Heart right ventricle (tissue), 16 donors: ENCODE results near the gene ALKBH3. TPM values are rescaled to one million over a fixed set of nuclear protein-coding genes. Genes with fewer than 3 reads are reported as not detected.

Source experiments
- ATAC-seq, 8 donors: fragments of 200-7000 bp; cut with Tn5 transposase; one replicate each; pipeline ENCODE4 v1.9.1; 2020; ENCODE audit warnings: mild to moderate bottlenecking in 8 of 8, moderate library complexity in 8 of 8, moderate number of reproducible peaks in 1 of 8
- DNase-seq, 2 donors: peaks; one replicate each; pipeline ENCODE4 v3.0.0-alpha.2; 2020
- H3K27ac ChIP-seq, 10 donors: fragments of 200-600 bp; sonication (generic) in 2 of 10; one replicate each; pipeline versions ENCODE4 v1.5.0 to v1.8.0; 2020 to 2022; ENCODE audit warnings: mild to moderate bottlenecking in 3 of 10
- H3K27me3 ChIP-seq, 7 donors: fragments of 200-600 bp; one replicate each; pipeline ENCODE4 v1.8.0; 2021 to 2022; ENCODE audit warnings: mild to moderate bottlenecking in 2 of 7
- H3K36me3 ChIP-seq, 9 donors: fragments of 200-600 bp; sonication (generic) in 1 of 9; one replicate each; pipeline versions ENCODE4 v1.5.0 to v1.8.0; 2020 to 2022; ENCODE audit warnings: mild to moderate bottlenecking in 2 of 9
- H3K4me1 ChIP-seq, 9 donors: fragments of 200-600 bp; sonication (generic) in 1 of 9; one replicate each; pipeline versions ENCODE4 v1.5.0 to v1.8.0; 2020 to 2022; ENCODE audit warnings: mild to moderate bottlenecking in 4 of 9
- H3K4me3 ChIP-seq, 10 donors: fragments of 200-600 bp; sonication (generic) in 2 of 10; one replicate each; pipeline versions ENCODE4 v1.5.0 to v1.8.0; 2020 to 2022; ENCODE audit warnings: mild to moderate bottlenecking in 7 of 10, moderate library complexity in 2 of 10
- H3K9me3 ChIP-seq, 11 donors: fragments of 200-600 bp in 10 of 11; sonication (generic) in 2 of 11; one replicate each; pipeline versions ENCODE4 v1.5.0 to v1.8.0; 2013 to 2022; ENCODE audit warnings: mild to moderate bottlenecking in 2 of 11, control low read depth in 1 of 11, moderate library complexity in 1 of 11
- WGBS, 2 donors: extraction: QIAGEN DNeasy Blood & Tissue Kit; methylation state at CpG; one replicate each; pipeline ENCODE4 v1.1.7; 2013; ENCODE audit warnings: inconsistent platforms in 1 of 2; 5-methylcytosine and 5-hydroxymethylcytosine counted together
- intact Hi-C, 10 donors: fragments of 100-400 bp; cut with DNase I; formaldehyde crosslinking; loops; one replicate each; pipeline versions ENCODE4 v1.11.1 to v1.14.2; 2022
- polyA plus RNA-seq, 2 donors: library from polyadenylated mRNA; stranded (reverse); fragments of 200-250 nt; gene quantifications; one replicate each; pipeline ENCODE4 v1.2.3, GENCODE V29; 2013
- total RNA-seq, 10 donors: library from RNA; stranded (reverse); fragmentation: NEBNext Ultra II Directional in 3 of 10; extraction: Animal tissue kit (Norgen Biotek cat#: 25700) in 3 of 10; gene quantifications; one replicate each; pipeline versions ENCODE4 v1.2.1 to v1.2.4, GENCODE V29; 2021 to 2023
- TF ChIP-seq, protein P1 (sequence below), 9 donors: fragments of 200-600 bp; sonication (generic) in 2 of 9; IDR thresholded peaks; one replicate each; pipeline versions ENCODE4 v1.5.0 to v1.8.0; 2021 to 2022; ENCODE audit warnings: antibody characterized with exemption in 9 of 9, mild to moderate bottlenecking in 5 of 9, moderate library complexity in 1 of 9
- donor health status: Arrhythmogenic right ventricular cardiomyopathy.
- donor health status: ischemic (EF 13 %, LVEDD 7.1; RV severe dilation, severe dysfunction).
- donor health status: healthy with polysubstance abuse.
- donor health status: DM: no; HTN: yes; CAD: no.
- donor health status: DM: no; HTN: no; CAD: no.
- donor health status: ischemic (EF 25% LVEDD 6.9; RV normal size, moderate dysfunction).
- donor health status: ischemic (EF 25% LVEDD 5.7; RV mildly dilated, moderate dysfunction).
- donor health status: healthy.
- donor health status: DM: yes; HTN: yes; CAD: no.
- donor health status: Ischemic cardiomyopathy.
- donor health status: ischemic (EF 35%, LVEDD 5.7; RV mildly dilated, moderate dysfunction).
- donor health status: nonischemic (EF 11% LVEDD 7.7; RV severe dilation, severe dysfunction).
- donor health status: DM: yes; HTN: yes; CAD: no.
- donor health status: PGD.
- donor health status: ischemic (EF 29% LVEDD 5.4; RV normal size, mild dysfunction).
- donor health status: nonischemic (EF 23%, LVEDD 6.1; RV moderate dilation, normal function).

The ALKBH3 gene
- total and polyA plus RNA-seq, 12 donors, result 9.2 to 20.5 (median 18.4) TPM

GRCh38 chr11:43861141-43861540, 19.5 kb upstream of the ALKBH3 start:
- Histone ChIP-seq H3K27ac (no peak overlapping the region), H3K27me3 (no peaks in the 10 kb centered on the region), H3K9me3 (peaks cover 0 to 16% (median 6%) of the 10 kb centered on the region in 11 donors), H3K36me3 (peaks cover 0 to 14% (median 0%) of the 10 kb centered on the region in 9 donors), H3K4me1 (no peaks in the 10 kb centered on the region), H3K4me3 (no peak overlapping the region)
- intact Hi-C loops, result no loop called here
- ATAC-seq (no peak), DNase-seq (no peak)
- WGBS, 2 donors, result 83 to 90% methylated on average over 2 of the region's 2 CpGs
- TF ChIP-seq, protein P1, sequence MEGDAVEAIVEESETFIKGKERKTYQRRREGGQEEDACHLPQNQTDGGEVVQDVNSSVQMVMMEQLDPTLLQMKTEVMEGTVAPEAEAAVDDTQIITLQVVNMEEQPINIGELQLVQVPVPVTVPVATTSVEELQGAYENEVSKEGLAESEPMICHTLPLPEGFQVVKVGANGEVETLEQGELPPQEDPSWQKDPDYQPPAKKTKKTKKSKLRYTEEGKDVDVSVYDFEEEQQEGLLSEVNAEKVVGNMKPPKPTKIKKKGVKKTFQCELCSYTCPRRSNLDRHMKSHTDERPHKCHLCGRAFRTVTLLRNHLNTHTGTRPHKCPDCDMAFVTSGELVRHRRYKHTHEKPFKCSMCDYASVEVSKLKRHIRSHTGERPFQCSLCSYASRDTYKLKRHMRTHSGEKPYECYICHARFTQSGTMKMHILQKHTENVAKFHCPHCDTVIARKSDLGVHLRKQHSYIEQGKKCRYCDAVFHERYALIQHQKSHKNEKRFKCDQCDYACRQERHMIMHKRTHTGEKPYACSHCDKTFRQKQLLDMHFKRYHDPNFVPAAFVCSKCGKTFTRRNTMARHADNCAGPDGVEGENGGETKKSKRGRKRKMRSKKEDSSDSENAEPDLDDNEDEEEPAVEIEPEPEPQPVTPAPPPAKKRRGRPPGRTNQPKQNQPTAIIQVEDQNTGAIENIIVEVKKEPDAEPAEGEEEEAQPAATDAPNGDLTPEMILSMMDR (IDR thresholded peaks at IDR 0.05), result no peak

- TF ChIP-seq, protein P1 (IDR thresholded peaks at IDR 0.05), result no peak
- DNase-seq, result no peak
- Histone ChIP-seq H3K4me1 (peaks cover 0 to 18% (median 0%) of the 10 kb centered on the region in 9 donors), H3K27me3 (peaks cover 0 to 12% (median 7%) of the 10 kb centered on the region in 7 donors), H3K9me3 (peaks cover 0 to 8% (median 0%) of the 10 kb centered on the region in 11 donors), H3K36me3 (no peaks in the 10 kb centered on the region), H3K27ac (no peak overlapping the region), H3K4me3 (no peak overlapping the region)
- no peak for ATAC-seq
- 72 to 74% methylated on average over 2 of the region's 2 CpGs for WGBS, 2 donors
- intact Hi-C loops, result no loop called here
These were observed 14.1 kb upstream of the ALKBH3 start for GRCh38 chr11:43866520-43866919.

DNA sequence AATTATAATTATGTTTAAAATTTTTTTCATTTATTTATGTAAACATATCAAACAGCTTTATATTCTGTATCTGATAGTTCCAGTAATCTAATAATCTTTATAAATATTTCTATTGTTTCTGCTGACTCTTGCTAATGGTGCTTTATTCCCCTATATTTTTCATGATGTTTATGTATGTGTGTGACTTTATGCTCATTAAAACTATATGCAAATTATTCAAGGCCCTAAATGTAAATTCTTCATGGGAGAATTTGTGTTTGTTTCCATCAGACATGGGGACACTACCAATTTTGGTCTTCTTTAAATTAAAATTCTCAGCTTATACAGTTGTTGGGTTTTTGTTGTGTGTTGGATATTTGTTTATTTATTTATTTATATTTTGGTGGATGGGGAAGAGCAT, 13.7 kb upstream of the ALKBH3 start:
- intact Hi-C loops, result no loop called here
- no peak for ATAC-seq
- DNase-seq, result no peak
- Histone ChIP-seq H3K36me3 (no peaks in the 10 kb centered on the region), H3K4me1 (peaks cover 0 to 18% (median 0%) of the 10 kb centered on the region in 9 donors), H3K27ac (no peak overlapping the region), H3K4me3 (no peak overlapping the region), H3K27me3 (peaks cover 0 to 14% (median 12%) of the 10 kb centered on the region in 7 donors), H3K9me3 (peaks cover 0 to 5% (median 0%) of the 10 kb centered on the region in 11 donors)
- TF ChIP-seq, protein P1 (IDR thresholded peaks at IDR 0.05), result no peak

GRCh38 chr11:43868852-43869567, 11.6 kb upstream of the ALKBH3 start:
- ATAC-seq (peak in 2 of 8 donors; percentile 20 to 42), DNase-seq (no peak)
- intact Hi-C loops, result no loop called here
- peaks cover 0 to 7% (median 0%) of the 10 kb centered on the region in 11 donors for H3K9me3 ChIP-seq
- TF ChIP-seq, protein P1 (IDR thresholded peaks at IDR 0.05), result no peak
- peaks cover 0 to 33% (median 27%) of the 10 kb centered on the region in 7 donors for H3K27me3 ChIP-seq
- H3K36me3 ChIP-seq, result no peaks in the 10 kb centered on the region
- 50 to 55% methylated on average over 5 of the region's 5 CpGs for WGBS, 2 donors
- H3K4me3 ChIP-seq, result no peak overlapping the region
- H3K4me1 ChIP-seq, result peaks cover 0 to 18% (median 0%) of the 10 kb centered on the region in 9 donors
- peak overlapping the region in 1 of 10 donors; percentile 45 for H3K27ac ChIP-seq
